ENCODE measurements around the gene TAF1A. TPM values are rescaled to one million over a fixed set of nuclear protein-coding genes. Genes with fewer than 3 reads are reported as not detected.

TAF1A gene
- total RNA-seq, 1 donor from 2014 or later, result 32.8 TPM

DNA sequence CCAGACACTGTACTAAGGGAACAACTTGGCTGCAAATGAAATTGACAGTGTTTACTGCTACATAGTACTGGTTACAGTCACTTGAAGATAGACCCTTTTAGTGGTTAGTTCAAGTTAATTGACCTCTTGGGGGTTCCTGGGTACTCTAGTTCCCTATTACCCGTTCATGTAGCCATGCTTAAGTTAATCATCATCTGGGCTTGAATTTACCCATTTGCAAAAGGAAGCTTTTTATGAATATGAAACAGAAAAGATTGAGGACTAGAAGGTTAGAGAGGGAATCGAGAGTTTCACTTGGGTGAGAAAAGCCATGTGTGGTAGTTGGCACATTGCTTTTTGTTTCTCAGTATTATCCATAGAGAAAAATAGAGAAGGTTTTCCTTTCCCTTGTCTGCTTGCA is 30.8 kb upstream of the TAF1A start:
- H3K9me3 Mint-ChIP-seq, result no peaks in the 10 kb centered on the region
- TF ChIP-seq EZH2 (IDR thresholded peaks at IDR 0.05), result no peak
- TF ChIP-seq, protein P1, sequence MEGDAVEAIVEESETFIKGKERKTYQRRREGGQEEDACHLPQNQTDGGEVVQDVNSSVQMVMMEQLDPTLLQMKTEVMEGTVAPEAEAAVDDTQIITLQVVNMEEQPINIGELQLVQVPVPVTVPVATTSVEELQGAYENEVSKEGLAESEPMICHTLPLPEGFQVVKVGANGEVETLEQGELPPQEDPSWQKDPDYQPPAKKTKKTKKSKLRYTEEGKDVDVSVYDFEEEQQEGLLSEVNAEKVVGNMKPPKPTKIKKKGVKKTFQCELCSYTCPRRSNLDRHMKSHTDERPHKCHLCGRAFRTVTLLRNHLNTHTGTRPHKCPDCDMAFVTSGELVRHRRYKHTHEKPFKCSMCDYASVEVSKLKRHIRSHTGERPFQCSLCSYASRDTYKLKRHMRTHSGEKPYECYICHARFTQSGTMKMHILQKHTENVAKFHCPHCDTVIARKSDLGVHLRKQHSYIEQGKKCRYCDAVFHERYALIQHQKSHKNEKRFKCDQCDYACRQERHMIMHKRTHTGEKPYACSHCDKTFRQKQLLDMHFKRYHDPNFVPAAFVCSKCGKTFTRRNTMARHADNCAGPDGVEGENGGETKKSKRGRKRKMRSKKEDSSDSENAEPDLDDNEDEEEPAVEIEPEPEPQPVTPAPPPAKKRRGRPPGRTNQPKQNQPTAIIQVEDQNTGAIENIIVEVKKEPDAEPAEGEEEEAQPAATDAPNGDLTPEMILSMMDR (IDR thresholded peaks at IDR 0.05), result no peak
- TF ChIP-seq EZH2phosphoT487 (IDR thresholded peaks at IDR 0.05), result no peak

DNA sequence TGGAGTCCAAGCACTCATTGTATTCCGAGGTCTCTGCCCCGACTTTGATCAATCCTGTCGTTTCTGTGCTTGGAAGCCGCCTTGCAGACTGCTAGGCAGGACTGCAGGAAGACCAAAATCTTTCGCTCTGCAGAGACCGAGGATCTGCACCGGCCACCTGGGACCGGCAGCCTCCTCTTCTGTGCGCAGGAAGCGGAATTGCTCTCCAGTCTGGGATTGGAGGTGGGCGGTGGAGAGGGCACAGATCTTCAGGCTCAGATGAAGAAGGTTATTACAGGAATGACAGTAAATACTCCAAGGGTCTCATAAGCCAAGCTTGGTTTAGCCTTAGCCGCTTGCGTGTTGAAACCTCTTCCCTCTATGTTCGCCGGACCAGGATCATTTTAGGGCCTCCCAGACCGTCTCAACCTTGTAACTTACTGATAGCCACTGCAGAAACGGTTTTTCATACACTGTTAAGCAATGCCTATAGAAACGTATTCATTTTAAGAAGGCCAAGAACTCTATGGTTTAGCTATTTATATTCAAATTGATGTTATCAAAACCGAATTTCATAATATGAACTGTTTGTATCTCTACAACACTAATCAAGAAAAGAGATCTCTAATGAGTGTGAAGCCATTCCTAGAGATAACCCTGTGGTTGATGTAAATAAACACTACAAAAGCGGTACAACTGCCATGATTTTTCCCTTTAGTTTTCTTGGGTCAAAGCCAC is 29.3 kb upstream of the TAF1A start:
- Histone ChIP-seq H2AFZ (replicated peaks) (peak overlapping the region; percentile 92), H3K27me3 (peaks cover 16% of the 10 kb centered on the region)
- peaks cover 10% of the 10 kb centered on the region for H3K27me3 Mint-ChIP-seq (ENCODE audit: insufficient read depth, low read depth)

More for the DNA sequence above, 30.8 kb upstream of the TAF1A start:
- H3K27ac Mint-ChIP-seq, result no peak overlapping the region
- H4K20me1 ChIP-seq (ENCODE audit: low read depth), result peaks cover 21% of the 10 kb centered on the region
- H3K4me1 Mint-ChIP-seq, result peaks cover 13% of the 10 kb centered on the region
- H3K4me3 ChIP-seq, result no peak overlapping the region
- H3K4me3 Mint-ChIP-seq, result no peak overlapping the region
- no peak overlapping the region for H2AFZ ChIP-seq (replicated peaks)
- H3K27me3 Mint-ChIP-seq (ENCODE audit: insufficient read depth, low read depth), result peaks cover 10% of the 10 kb centered on the region
- H3K9ac ChIP-seq, result no peak overlapping the region
- peaks cover 36% of the 10 kb centered on the region for H3K79me2 ChIP-seq (ENCODE audit: low read depth)
- peaks cover 6% of the 10 kb centered on the region for H3F3A ChIP-seq (ENCODE audit: low read depth)
- peaks cover 8% of the 10 kb centered on the region for H3K36me3 ChIP-seq
- no peak for DNase-seq (ENCODE audit: low spot score)
- H3K9me3 ChIP-seq (ENCODE audit: low read depth), result no peaks in the 10 kb centered on the region
- no peak overlapping the region for H3K27ac ChIP-seq
- no peak overlapping the region for H3K4me2 ChIP-seq
- H3K36me3 Mint-ChIP-seq, result peaks cover 9% of the 10 kb centered on the region
- H3K27me3 ChIP-seq, result peaks cover under 1% of the 10 kb centered on the region
- peaks cover 15% of the 10 kb centered on the region for H3K4me1 ChIP-seq

DNA sequence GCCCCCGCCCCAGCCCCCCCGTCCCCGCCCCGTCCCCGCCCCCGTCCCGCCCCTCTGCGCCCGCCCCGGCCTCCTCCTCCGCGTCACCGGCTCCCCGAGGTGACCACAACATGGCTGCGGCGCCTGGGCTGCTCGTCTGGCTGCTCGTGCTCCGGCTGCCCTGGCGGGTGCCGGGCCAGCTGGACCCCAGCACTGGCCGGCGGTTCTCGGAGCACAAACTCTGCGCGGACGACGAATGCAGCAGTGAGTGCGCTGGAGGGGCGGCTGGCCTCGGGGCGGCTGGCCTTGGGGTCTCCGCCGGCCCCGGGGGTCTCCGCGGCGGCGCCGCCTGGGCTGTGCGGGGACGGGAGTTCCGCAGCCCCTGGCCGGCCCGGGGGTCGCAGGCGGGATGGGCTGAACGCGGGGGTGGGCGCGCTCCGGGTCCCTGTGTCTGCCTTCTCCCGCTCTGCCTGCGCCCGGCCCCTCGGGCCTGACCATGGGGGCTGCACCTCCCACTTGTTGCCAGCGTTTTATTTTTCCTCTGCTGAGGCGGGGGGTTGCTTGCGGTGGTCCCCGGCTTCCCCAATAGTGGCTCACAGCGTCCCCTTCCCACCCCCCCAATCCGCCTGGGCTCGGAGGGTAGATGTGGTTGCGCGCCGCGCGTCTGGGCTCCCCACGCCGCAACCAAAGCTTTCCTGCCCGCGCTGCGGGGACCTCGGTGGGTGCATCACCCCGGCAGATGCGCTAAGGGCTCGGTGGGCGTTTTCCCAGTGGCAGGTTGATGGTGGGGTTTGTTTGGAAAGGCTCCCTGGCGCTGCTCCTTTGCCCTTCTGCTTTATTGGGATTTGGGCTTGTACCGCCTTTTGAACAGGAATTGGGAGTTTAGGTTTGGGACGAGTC is 28.5 kb upstream of the TAF1A start, which contains the start of gene MIA3:
MIA3 (plus strand) TSS at position 97 of the 879 bp plus-strand sequence; CDS start at position 111, 14 bp downstream.
- Histone ChIP-seq H3K27me3 (peaks cover 24% of the 10 kb centered on the region), H3K36me3 (no peaks in the 10 kb centered on the region), H3K4me2 (peak within 1 kb of the TSS; percentile 86), H3K9ac (peak within 1 kb of the TSS; percentile 82), H3K9me3 (ENCODE audit: low read depth) (no peaks in the 10 kb centered on the region), H2AFZ (replicated peaks) (peak within 1 kb of the TSS; percentile 98), H3K27ac (no peak within 1 kb of the TSS), H3K4me1 (peaks cover 15% of the 10 kb centered on the region), H3K4me3 (peak within 1 kb of the TSS; percentile 98), H3K79me2 (ENCODE audit: low read depth) (peaks cover 36% of the 10 kb centered on the region), H3F3A (ENCODE audit: low read depth) (peaks cover 6% of the 10 kb centered on the region), H4K20me1 (ENCODE audit: low read depth) (peaks cover 21% of the 10 kb centered on the region)
- DNase-seq (ENCODE audit: low spot score), result peak; percentile 91
- peaks cover 10% of the 10 kb centered on the region for H3K27me3 Mint-ChIP-seq (ENCODE audit: insufficient read depth, low read depth)
- H3K36me3 Mint-ChIP-seq, result peaks cover 7% of the 10 kb centered on the region
- peak within 1 kb of the TSS; percentile 94 for H3K4me3 Mint-ChIP-seq
- peaks cover 13% of the 10 kb centered on the region for H3K4me1 Mint-ChIP-seq
- no peaks in the 10 kb centered on the region for H3K9me3 Mint-ChIP-seq
- TF ChIP-seq EZH2phosphoT487 (IDR thresholded peaks at IDR 0.05), result no peak
- TF ChIP-seq, protein P1 (IDR thresholded peaks at IDR 0.05), result no peak
- no peak for TF ChIP-seq EZH2 (IDR thresholded peaks at IDR 0.05)
- peak within 1 kb of the TSS; percentile 67 for H3K27ac Mint-ChIP-seq

More for the DNA sequence above, 29.3 kb upstream of the TAF1A start:
- H3K9me3 Mint-ChIP-seq, result no peaks in the 10 kb centered on the region
- Histone ChIP-seq H3K4me3 (peak overlapping the region; percentile 98), H3K9me3 (ENCODE audit: low read depth) (no peaks in the 10 kb centered on the region), H3K9ac (peak overlapping the region; percentile 82), H3K27ac (no peak overlapping the region), H4K20me1 (ENCODE audit: low read depth) (peaks cover 21% of the 10 kb centered on the region), H3K79me2 (ENCODE audit: low read depth) (peaks cover 36% of the 10 kb centered on the region), H3K36me3 (peaks cover 3% of the 10 kb centered on the region), H3K4me2 (peak overlapping the region; percentile 86), H3F3A (ENCODE audit: low read depth) (peaks cover 6% of the 10 kb centered on the region), H3K4me1 (peaks cover 15% of the 10 kb centered on the region)
- H3K4me3 Mint-ChIP-seq, result peak overlapping the region; percentile 94
- TF ChIP-seq, protein P1 (IDR thresholded peaks at IDR 0.05), result no peak
- no peak for TF ChIP-seq EZH2phosphoT487 (IDR thresholded peaks at IDR 0.05)
- no peak for TF ChIP-seq EZH2 (IDR thresholded peaks at IDR 0.05)
- H3K27ac Mint-ChIP-seq, result no peak overlapping the region
- peaks cover 13% of the 10 kb centered on the region for H3K4me1 Mint-ChIP-seq
- peaks cover 7% of the 10 kb centered on the region for H3K36me3 Mint-ChIP-seq
- DNase-seq (ENCODE audit: low spot score), result peak; percentile 56

All from neural progenitor cell (in vitro differentiated cells).